ENCODE data around the gene OSBPL1A.

Gene OSBPL1A

GRCh38 chr18:24115628-24116027 lies 282.0 kb downstream of the OSBPL1A start:
- DNase-seq: no peak

- DNase-seq: no peak
These were observed 282.6 kb downstream of the OSBPL1A start for GRCh38 chr18:24114924-24115549.

GRCh38 chr18:24112874-24113615 lies 284.6 kb downstream of the OSBPL1A start:
- no peak for DNase-seq

GRCh38 chr18:24112464-24112863 lies 285.2 kb downstream of the OSBPL1A start:
- DNase-seq: no peak
